Astrocyte (in vitro differentiated cells and primary cell): ENCODE measurements around the gene FZD2. TPM values are rescaled to one million over a fixed set of nuclear protein-coding genes. Genes with fewer than 3 reads are reported as not detected.
A peak's percentile ranks its signal among the peaks of the same experiment; 100 is the strongest.

ENCODE experiments used
- DNase-seq: peaks from one replicate; pipeline ENCODE4 v3.0.0-alpha.2; 2010; ENCODE audit warnings: low read depth
- FAIRE-seq: peaks from 2 replicates; lab custom pipeline; 2011; peaks lifted over from hg19 to GRCh38; lab: Jason Lieb, UNC
- H2AFZ ChIP-seq: 2 replicates; pipeline ENCODE4 v1.6.0; 2012; ENCODE audit warnings: low read depth, low read length, inconsistent platforms
- H3K27ac ChIP-seq: 2 replicates; pipeline ENCODE4 v1.5.1; 2011; ENCODE audit warnings: low read depth, low read length, inconsistent platforms
- H3K27me3 ChIP-seq: 2 replicates; pipeline ENCODE4 v1.6.0; 2011; ENCODE audit warnings: low read length, inconsistent platforms; ENCODE audit not compliant: insufficient read depth
- H3K36me3 ChIP-seq: 2 replicates; pipeline ENCODE4 v1.5.1; 2011; ENCODE audit warnings: low read length, inconsistent platforms; ENCODE audit not compliant: insufficient read depth
- H3K4me1 ChIP-seq: 2 replicates; pipeline ENCODE4 v1.5.1; 2011; ENCODE audit warnings: low read length, inconsistent platforms; ENCODE audit not compliant: insufficient read depth
- H3K4me2 ChIP-seq: 2 replicates; pipeline ENCODE4 v1.6.0; 2012; ENCODE audit warnings: low read length, inconsistent platforms
- H3K4me3 ChIP-seq: 2 replicates; pipeline ENCODE4 v1.5.1; 2011; ENCODE audit warnings: low read depth, mild to moderate bottlenecking, low read length, inconsistent platforms; ENCODE audit not compliant: insufficient read depth
- H3K79me2 ChIP-seq: 2 replicates; pipeline ENCODE4 v1.6.0; 2012; ENCODE audit warnings: mild to moderate bottlenecking, low read length, inconsistent platforms; ENCODE audit not compliant: insufficient read depth
- H3K9ac ChIP-seq: 2 replicates; pipeline ENCODE4 v1.6.0; 2012; ENCODE audit warnings: mild to moderate bottlenecking, low read length, inconsistent platforms
- H3K9me3 ChIP-seq: 2 replicates; pipeline ENCODE4 v1.5.1; 2012; ENCODE audit warnings: low read depth, mild to moderate bottlenecking, low read length, inconsistent platforms; ENCODE audit not compliant: insufficient read depth
- H4K20me1 ChIP-seq: 2 replicates; pipeline ENCODE4 v1.6.0; 2012; ENCODE audit warnings: low read length, inconsistent platforms; ENCODE audit not compliant: insufficient read depth
- H3K27ac Mint-ChIP-seq: one replicate; pipeline ENCODE4 v1.8.0; 2021; ENCODE audit warnings: mild to moderate bottlenecking, mixed read lengths; ENCODE audit not compliant: unreplicated experiment
- H3K27me3 Mint-ChIP-seq: one replicate; pipeline ENCODE4 v1.8.0; 2021; ENCODE audit warnings: low read depth, mixed read lengths; ENCODE audit not compliant: unreplicated experiment
- H3K36me3 Mint-ChIP-seq: one replicate; pipeline ENCODE4 v1.8.0; 2021; ENCODE audit warnings: low read depth, mixed read lengths; ENCODE audit not compliant: unreplicated experiment
- H3K4me1 Mint-ChIP-seq: one replicate; pipeline ENCODE4 v1.8.0; 2021; ENCODE audit warnings: low read depth, mixed read lengths; ENCODE audit not compliant: unreplicated experiment
- H3K4me3 Mint-ChIP-seq: one replicate; pipeline ENCODE4 v1.8.0; 2021; ENCODE audit warnings: mild to moderate bottlenecking, moderate library complexity, mixed read lengths; ENCODE audit not compliant: unreplicated experiment
- H3K9me3 Mint-ChIP-seq: one replicate; pipeline ENCODE4 v1.8.0; 2021; ENCODE audit warnings: mild to moderate bottlenecking, mixed read lengths; ENCODE audit not compliant: unreplicated experiment
- EZH2 ChIP-seq: IDR thresholded peaks from 2 replicates; pipeline ENCODE4 v1.6.1; 2012; ENCODE audit warnings: mild to moderate bottlenecking, low read length, inconsistent platforms; ENCODE audit not compliant: insufficient read depth
- total RNA-seq: library from RNA; stranded (reverse); gene quantifications from 2 replicates; pipeline ENCODE4 v1.2.1, GENCODE V29; 2021
- TF ChIP-seq, protein P1 (sequence below): IDR thresholded peaks from 2 replicates; pipeline ENCODE4 v1.5.1; 2011; ENCODE audit warnings: low read depth, mild to moderate bottlenecking, inconsistent platforms, low read length, moderate library complexity; ENCODE audit not compliant: insufficient read depth

FZD2 gene
- total RNA-seq, 1 donor from 2014 or later, result 97.6 TPM

DNA sequence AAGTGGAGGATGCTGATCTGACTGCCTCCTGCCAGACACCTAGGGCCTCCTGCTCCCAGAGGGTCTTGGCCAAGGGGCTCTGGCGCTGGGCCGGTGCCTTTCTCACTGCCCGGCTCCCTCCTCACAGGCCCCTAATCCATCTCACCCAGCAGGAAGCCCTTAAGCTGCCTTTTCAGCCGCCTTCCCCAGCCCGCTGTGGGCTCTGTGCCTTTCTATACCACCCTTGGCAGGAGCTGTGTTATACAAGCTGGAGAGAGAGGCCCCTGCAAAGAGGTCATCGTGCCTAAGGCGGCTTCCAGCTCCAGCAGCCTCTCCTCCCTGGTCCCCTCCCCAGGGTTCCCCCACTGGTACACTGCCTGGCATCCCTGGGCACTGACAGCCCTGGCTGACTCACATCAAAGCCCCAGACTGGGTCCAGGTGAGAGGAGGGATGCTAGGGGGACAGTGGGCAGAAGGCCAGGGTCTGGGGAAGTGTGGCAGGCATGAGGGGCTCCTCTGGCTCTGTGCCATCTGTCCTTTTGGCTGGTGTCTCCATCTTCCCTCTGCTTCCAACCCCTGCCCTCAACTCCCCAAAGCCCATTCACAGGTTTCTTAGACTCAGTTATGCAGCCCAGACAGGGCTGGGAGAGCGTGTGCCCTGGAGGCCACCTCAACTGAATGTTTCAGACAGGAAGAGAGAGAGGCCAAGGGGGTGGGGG lies 15.3 kb upstream of the FZD2 start:
- Histone ChIP-seq H3K27ac (peak overlapping the region; percentile 94), H3K4me3 (no peak overlapping the region), H3K9ac (peak overlapping the region; percentile 39), H3K4me2 (peak overlapping the region; percentile 83), H3K27me3 (no peaks in the 10 kb centered on the region), H3K79me2 (no peaks in the 10 kb centered on the region), H3K36me3 (no peaks in the 10 kb centered on the region), H3K4me1 (peaks cover 49% of the 10 kb centered on the region), H2AFZ (peak overlapping the region; percentile 55), H4K20me1 (no peaks in the 10 kb centered on the region), H3K9me3 (no peaks in the 10 kb centered on the region)
- Mint-ChIP-seq H3K27ac (peak overlapping the region; percentile 99), H3K4me3 (no peak overlapping the region), H3K9me3 (peaks cover 4% of the 10 kb centered on the region), H3K4me1 (peaks cover 57% of the 10 kb centered on the region), H3K27me3 (no peaks in the 10 kb centered on the region), H3K36me3 (peaks cover 1% of the 10 kb centered on the region)
- TF ChIP-seq EZH2, result no peak
- TF ChIP-seq, protein P1, sequence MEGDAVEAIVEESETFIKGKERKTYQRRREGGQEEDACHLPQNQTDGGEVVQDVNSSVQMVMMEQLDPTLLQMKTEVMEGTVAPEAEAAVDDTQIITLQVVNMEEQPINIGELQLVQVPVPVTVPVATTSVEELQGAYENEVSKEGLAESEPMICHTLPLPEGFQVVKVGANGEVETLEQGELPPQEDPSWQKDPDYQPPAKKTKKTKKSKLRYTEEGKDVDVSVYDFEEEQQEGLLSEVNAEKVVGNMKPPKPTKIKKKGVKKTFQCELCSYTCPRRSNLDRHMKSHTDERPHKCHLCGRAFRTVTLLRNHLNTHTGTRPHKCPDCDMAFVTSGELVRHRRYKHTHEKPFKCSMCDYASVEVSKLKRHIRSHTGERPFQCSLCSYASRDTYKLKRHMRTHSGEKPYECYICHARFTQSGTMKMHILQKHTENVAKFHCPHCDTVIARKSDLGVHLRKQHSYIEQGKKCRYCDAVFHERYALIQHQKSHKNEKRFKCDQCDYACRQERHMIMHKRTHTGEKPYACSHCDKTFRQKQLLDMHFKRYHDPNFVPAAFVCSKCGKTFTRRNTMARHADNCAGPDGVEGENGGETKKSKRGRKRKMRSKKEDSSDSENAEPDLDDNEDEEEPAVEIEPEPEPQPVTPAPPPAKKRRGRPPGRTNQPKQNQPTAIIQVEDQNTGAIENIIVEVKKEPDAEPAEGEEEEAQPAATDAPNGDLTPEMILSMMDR, result no peak
- FAIRE-seq (no peak), DNase-seq (no peak)

- H3K27ac Mint-ChIP-seq, result peak overlapping the region; percentile 99
- peak overlapping the region; percentile 74 for H3K4me3 Mint-ChIP-seq
- no peaks in the 10 kb centered on the region for H3K36me3 Mint-ChIP-seq
- TF ChIP-seq, protein P1, result no peak
- no peak for TF ChIP-seq EZH2
- no peaks in the 10 kb centered on the region for H3K27me3 Mint-ChIP-seq
- Histone ChIP-seq H3K79me2 (no peaks in the 10 kb centered on the region), H3K27me3 (no peaks in the 10 kb centered on the region), H4K20me1 (no peaks in the 10 kb centered on the region), H3K4me3 (no peak overlapping the region), H3K9ac (peak overlapping the region; percentile 73), H3K36me3 (no peaks in the 10 kb centered on the region), H3K27ac (peak overlapping the region; percentile 94), H2AFZ (peak overlapping the region; percentile 42), H3K4me2 (peak overlapping the region; percentile 83), H3K9me3 (no peaks in the 10 kb centered on the region), H3K4me1 (peaks cover 55% of the 10 kb centered on the region)
- H3K4me1 Mint-ChIP-seq, result peaks cover 70% of the 10 kb centered on the region
- DNase-seq (peak; percentile 93), FAIRE-seq (peak; percentile 99)
- H3K9me3 Mint-ChIP-seq, result peaks cover 4% of the 10 kb centered on the region
Measured at GRCh38 chr17:44543213-44543904, 13.9 kb upstream of the FZD2 start.
